Breast epithelium (tissue), 4 donors: ENCODE data around the gene PPIH. TPM values are rescaled to one million over a fixed set of nuclear protein-coding genes. Genes with fewer than 3 reads are reported as not detected.

Experiments
- DNase-seq, 2 donors: peaks; one replicate each; pipeline ENCODE4 v3.0.0-alpha.2; 2019; ENCODE audit warnings: low spot score in 2 of 2
- H3K27ac ChIP-seq, 2 donors: fragments of 200-600 bp; sonication (generic) in 1 of 2; one replicate each; pipeline ENCODE4 v1.5.1; 2016 to 2019; ENCODE audit warnings: mild to moderate bottlenecking in 1 of 2
- H3K27me3 ChIP-seq, 2 donors: fragments of 200-600 bp; sonication (generic) in 1 of 2; one replicate each; pipeline versions ENCODE4 v1.5.1 to v1.6.0; 2017 to 2019; ENCODE audit warnings: control low read depth in 1 of 2, mild to moderate bottlenecking in 1 of 2
- H3K36me3 ChIP-seq: fragments of 200-600 bp; one replicate; pipeline ENCODE4 v1.5.1; 2019
- H3K4me1 ChIP-seq, 2 donors: fragments of 200-600 bp; sonication (generic); one replicate each; pipeline ENCODE4 v1.5.1; 2016 to 2019; ENCODE audit warnings: control low read depth in 1 of 2
- H3K4me3 ChIP-seq, 3 donors: fragments of 200-600 bp; sonication (generic); 1 replicate in 2 of 3; 2 replicates in 1 of 3; pipeline ENCODE4 v1.5.1; 2016 to 2019; ENCODE audit warnings: mild to moderate bottlenecking in 3 of 3, moderate library complexity in 2 of 3
- H3K9me3 ChIP-seq, 2 donors: fragments of 200-600 bp; sonication (generic) in 1 of 2; one replicate each; pipeline ENCODE4 v1.5.1; 2016 to 2019; ENCODE audit warnings: control low read depth in 1 of 2
- POLR2A ChIP-seq: fragments of 450-650 bp; IDR thresholded peaks from one replicate; pipeline ENCODE4 v1.6.1; 2016; ENCODE audit warnings: antibody characterized with exemption, mild to moderate bottlenecking, moderate library complexity
- POLR2AphosphoS5 ChIP-seq, 3 donors: sonication (generic); formaldehyde crosslinking; IDR thresholded peaks; one replicate each; pipeline ENCODE4 v1.6.1; 2017; ENCODE audit warnings: antibody characterized with exemption in 3 of 3
- intact Hi-C: fragments of 100-400 bp; cut with DNase I; formaldehyde crosslinking; loops from one replicate; pipeline ENCODE4 v1.15.1; 2023; ENCODE audit warnings: low total_unique reads
- total RNA-seq, 3 donors: library from RNA; depleted of rRNA; stranded (reverse); fragments of >200 nt; gene quantifications; one replicate each; pipeline ENCODE4 v1.1.0, GENCODE V29; 2016
- TF ChIP-seq, protein P1 (sequence below), 3 donors: fragments of 450-650 bp; IDR thresholded peaks; one replicate each; pipeline ENCODE4 v1.5.1; 2016 to 2017; ENCODE audit warnings: antibody characterized with exemption in 3 of 3, mild to moderate bottlenecking in 3 of 3, moderate library complexity in 3 of 3

Gene PPIH
- total RNA-seq, 3 donors from 2014 or later = 21.6 to 37.9 (median 24.6) TPM

GRCh38 chr1:42689912-42690311 is 31.7 kb downstream of the PPIH start:
- H3K4me3 ChIP-seq = no peak overlapping the region

GRCh38 chr1:42690477-42691156 is 32.4 kb downstream of the PPIH start:
- Histone ChIP-seq H3K27me3 (no peaks in the 10 kb centered on the region), H3K4me1 (no peaks in the 10 kb centered on the region), H3K36me3 (no peaks in the 10 kb centered on the region), H3K27ac (no peak overlapping the region), H3K4me3 (no peak overlapping the region), H3K9me3 (no peaks in the 10 kb centered on the region)
- no peak for TF ChIP-seq POLR2A
- TF ChIP-seq, protein P1, sequence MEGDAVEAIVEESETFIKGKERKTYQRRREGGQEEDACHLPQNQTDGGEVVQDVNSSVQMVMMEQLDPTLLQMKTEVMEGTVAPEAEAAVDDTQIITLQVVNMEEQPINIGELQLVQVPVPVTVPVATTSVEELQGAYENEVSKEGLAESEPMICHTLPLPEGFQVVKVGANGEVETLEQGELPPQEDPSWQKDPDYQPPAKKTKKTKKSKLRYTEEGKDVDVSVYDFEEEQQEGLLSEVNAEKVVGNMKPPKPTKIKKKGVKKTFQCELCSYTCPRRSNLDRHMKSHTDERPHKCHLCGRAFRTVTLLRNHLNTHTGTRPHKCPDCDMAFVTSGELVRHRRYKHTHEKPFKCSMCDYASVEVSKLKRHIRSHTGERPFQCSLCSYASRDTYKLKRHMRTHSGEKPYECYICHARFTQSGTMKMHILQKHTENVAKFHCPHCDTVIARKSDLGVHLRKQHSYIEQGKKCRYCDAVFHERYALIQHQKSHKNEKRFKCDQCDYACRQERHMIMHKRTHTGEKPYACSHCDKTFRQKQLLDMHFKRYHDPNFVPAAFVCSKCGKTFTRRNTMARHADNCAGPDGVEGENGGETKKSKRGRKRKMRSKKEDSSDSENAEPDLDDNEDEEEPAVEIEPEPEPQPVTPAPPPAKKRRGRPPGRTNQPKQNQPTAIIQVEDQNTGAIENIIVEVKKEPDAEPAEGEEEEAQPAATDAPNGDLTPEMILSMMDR (IDR thresholded peaks at IDR 0.05) = no peak
- no peak for TF ChIP-seq POLR2AphosphoS5 (IDR thresholded peaks at IDR 0.05)
- intact Hi-C loops = no loop called here
- DNase-seq = no peak

More at GRCh38 chr1:42689912-42690311, 31.7 kb downstream of the PPIH start:
- H3K9me3 ChIP-seq = no peaks in the 10 kb centered on the region
- H3K27me3 ChIP-seq = no peaks in the 10 kb centered on the region
- no peaks in the 10 kb centered on the region for H3K36me3 ChIP-seq
- intact Hi-C loops = no loop called here
- no peak for TF ChIP-seq POLR2AphosphoS5 (IDR thresholded peaks at IDR 0.05)
- no peak overlapping the region for H3K27ac ChIP-seq
- H3K4me1 ChIP-seq = no peaks in the 10 kb centered on the region
- no peak for DNase-seq

GRCh38 chr1:42691157-42691498 is 32.9 kb downstream of the PPIH start:
- Histone ChIP-seq H3K4me1 (no peaks in the 10 kb centered on the region), H3K36me3 (no peaks in the 10 kb centered on the region), H3K27me3 (no peaks in the 10 kb centered on the region), H3K27ac (no peak overlapping the region), H3K4me3 (no peak overlapping the region), H3K9me3 (no peaks in the 10 kb centered on the region)
- intact Hi-C loops = no loop called here
- DNase-seq = no peak
- TF ChIP-seq, protein P1 (IDR thresholded peaks at IDR 0.05) = no peak
- no peak for TF ChIP-seq POLR2A
- TF ChIP-seq POLR2AphosphoS5 (IDR thresholded peaks at IDR 0.05) = no peak

DNA sequence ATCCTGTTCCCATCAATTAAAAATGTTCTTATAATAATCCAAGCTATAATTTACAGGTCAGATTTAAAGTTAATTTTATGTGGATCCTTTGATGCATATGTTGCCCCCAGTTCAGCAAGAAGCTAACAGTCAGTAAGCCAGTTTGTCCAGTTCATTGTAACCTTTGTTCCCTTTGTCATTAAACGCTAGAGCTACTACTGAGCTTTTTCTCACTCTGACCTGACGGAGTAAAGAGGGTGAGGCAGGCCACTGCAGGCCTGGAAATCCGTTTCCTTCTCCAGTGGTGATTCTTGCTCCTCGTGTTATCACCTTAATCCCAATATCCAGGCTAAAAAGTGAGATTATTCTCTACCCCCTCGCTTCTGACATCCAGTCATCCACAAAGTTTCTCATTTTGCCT is 34.2 kb downstream of the PPIH start:
- TF ChIP-seq, protein P1 (IDR thresholded peaks at IDR 0.05) = no peak
- TF ChIP-seq POLR2AphosphoS5 (IDR thresholded peaks at IDR 0.05) = no peak
- no peak for TF ChIP-seq POLR2A
- H3K9me3 ChIP-seq = no peaks in the 10 kb centered on the region
- no peak overlapping the region for H3K4me3 ChIP-seq
- H3K36me3 ChIP-seq = no peaks in the 10 kb centered on the region
- no peaks in the 10 kb centered on the region for H3K27me3 ChIP-seq
- H3K4me1 ChIP-seq = no peaks in the 10 kb centered on the region
- no peak for DNase-seq
- H3K27ac ChIP-seq = no peak overlapping the region
- intact Hi-C loops = no loop called here

DNA sequence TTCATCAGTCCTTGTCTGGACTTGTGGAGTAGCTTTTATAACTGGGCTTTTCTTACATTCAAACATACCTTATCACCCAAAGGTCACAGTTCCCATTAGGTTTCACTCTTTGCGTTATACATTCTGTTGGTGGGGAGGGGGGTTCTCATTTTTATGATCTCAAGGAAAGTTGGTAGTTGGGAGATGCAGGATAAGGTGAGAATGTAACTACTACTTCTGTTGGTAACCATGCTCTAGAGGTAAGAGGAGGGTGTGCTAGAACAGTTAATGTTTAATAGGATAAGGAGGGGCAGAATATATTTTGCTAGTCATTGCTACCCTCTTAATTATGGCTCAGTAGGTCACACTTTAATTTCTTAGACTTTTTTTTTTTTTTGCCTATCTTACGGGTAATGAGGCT is 34.7 kb downstream of the PPIH start:
- no peaks in the 10 kb centered on the region for H3K36me3 ChIP-seq
- TF ChIP-seq, protein P1 (IDR thresholded peaks at IDR 0.05) = no peak
- no peak for TF ChIP-seq POLR2AphosphoS5 (IDR thresholded peaks at IDR 0.05)
- TF ChIP-seq POLR2A = no peak
- intact Hi-C loops = no loop called here
- H3K27me3 ChIP-seq = no peaks in the 10 kb centered on the region
- H3K27ac ChIP-seq = no peak overlapping the region
- H3K4me1 ChIP-seq = no peaks in the 10 kb centered on the region
- H3K9me3 ChIP-seq = no peaks in the 10 kb centered on the region
- H3K4me3 ChIP-seq = no peak overlapping the region
- no peak for DNase-seq
